Glomerular endothelial cell (primary cell): ENCODE measurements around the gene MSX2. TPM values are rescaled to one million over a fixed set of nuclear protein-coding genes. Genes with fewer than 3 reads are reported as not detected.

Experiments
- DNase-seq: peaks from one replicate; pipeline ENCODE4 v3.0.0-alpha.2; 2011; ENCODE audit warnings: low read depth, low spot score; ENCODE audit errors: extremely low read depth
- total RNA-seq: library from RNA; depleted of rRNA; stranded (reverse); fragments of >200 nt; gene quantifications from 2 replicates; pipeline ENCODE4 v1.2.3, GENCODE V29; 2015

Gene MSX2
- total RNA-seq = 0.53 and 0.87 TPM in 2 replicates

- DNase-seq = no peak
Observed at GRCh38 chr5:174724484-174725260, at the start of gene MSX2. TSS of gene MSX2 (plus strand) at chr5:174724582. CDS start at chr5:174724660, 78 bp downstream.

- no peak for DNase-seq
Observed at GRCh38 chr5:174675110-174675509, 49.3 kb upstream of the MSX2 start.

- no peak for DNase-seq
Observed at GRCh38 chr5:174675916-174676315, 48.5 kb upstream of the MSX2 start.

DNA sequence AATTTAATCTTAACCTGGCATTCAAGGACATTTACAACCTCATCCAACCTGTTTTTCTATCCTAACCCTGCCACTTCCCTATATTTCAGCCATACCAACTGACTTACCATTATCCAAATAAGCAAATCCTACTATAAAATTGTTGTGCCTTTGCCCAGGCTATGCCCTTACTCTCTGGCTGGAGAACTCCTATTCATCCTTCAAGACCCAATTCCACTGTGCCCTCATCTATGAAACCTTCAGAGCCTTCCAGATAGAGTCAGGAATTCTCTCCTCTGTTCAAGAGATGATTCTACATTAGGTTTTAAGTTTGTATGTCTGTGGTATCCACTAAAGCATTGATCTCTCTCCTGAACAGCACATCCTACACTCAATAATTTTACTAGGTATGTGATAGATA is 46.3 kb upstream of the MSX2 start:
- DNase-seq = no peak

- no peak for DNase-seq
Observed at GRCh38 chr5:174680901-174681565, 43.3 kb upstream of the MSX2 start.

DNA sequence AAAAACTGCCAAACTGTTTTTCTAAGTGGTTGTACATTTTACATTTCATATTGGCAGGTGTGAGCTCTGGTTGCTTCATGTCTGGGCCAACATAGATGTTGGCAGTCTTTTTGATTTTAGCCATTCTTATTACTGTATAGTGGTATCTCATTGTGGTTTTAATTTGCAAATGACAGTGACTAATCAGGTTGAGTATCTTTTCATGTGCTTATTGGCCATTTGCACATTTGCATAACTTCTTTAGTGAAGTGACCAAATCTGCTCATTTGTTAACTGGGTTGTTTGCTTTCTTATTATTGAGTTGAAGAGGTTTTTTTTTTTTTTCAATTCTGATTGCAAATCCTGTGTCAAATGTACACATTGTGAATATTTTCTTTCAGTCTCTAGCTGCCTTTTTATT is 36.9 kb upstream of the MSX2 start:
- no peak for DNase-seq

DNA sequence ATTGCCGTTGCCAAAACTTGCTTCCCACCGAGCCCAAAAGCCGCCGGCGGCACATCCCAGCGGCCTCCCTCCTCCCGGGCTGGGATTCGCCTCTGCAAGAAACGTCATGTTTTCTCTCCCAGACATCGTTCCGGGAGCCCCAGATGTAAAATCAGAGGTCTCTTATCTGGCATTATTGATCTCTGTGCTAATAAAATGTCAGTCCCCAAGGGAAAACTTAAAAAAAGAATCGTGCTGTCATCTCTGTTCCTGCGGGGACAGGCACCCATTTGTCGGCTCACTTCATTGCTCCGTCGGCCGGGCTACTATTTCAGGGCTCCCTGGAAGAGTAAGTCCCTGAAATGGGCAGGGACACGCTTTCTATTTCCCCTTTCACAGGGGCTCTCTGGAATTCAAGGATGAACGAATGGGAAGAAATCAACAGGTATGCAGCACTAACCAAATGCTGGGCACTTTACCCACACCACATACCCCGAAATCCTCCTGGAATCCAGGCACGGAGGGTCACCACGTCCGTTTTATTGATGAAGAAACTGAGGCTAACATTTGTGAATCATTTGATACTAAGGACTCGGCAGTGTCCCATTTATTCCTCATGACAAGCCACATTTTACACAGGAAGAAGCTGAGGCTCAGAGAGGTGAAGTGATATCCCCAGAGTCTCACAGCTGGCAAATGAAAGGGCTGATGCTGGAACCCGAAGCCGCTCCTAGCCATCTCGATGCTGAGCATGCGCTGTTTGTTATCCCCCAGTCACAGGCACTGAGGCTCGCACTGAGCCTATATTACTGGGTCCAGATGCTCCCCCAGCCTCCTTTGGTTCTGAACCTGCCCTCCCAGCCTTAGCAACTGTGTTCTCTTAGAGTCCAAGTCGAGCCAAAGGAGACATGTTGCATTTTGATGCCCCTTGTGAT is 35.7 kb upstream of the MSX2 start:
- DNase-seq = no peak

DNA sequence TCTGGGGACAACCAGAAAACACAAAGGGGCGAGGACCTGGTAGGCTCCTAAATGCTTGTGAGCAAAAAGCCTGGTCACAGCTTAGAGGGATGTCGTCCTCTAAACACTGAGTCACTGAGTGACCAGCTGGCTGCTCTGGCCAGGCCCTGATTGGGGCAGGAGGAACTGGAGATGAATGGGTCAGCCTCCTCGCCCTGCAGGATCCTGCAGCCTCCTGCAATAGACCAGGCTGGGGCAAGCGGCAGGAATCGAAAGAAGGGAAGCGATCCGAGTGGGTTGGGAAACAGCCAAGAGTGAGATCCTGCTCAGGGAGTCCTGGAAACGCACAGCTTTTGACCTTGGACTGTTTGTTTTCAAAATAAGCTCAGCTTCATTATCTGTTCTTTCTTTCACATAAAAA is 34.1 kb upstream of the MSX2 start:
- DNase-seq = no peak

DNA sequence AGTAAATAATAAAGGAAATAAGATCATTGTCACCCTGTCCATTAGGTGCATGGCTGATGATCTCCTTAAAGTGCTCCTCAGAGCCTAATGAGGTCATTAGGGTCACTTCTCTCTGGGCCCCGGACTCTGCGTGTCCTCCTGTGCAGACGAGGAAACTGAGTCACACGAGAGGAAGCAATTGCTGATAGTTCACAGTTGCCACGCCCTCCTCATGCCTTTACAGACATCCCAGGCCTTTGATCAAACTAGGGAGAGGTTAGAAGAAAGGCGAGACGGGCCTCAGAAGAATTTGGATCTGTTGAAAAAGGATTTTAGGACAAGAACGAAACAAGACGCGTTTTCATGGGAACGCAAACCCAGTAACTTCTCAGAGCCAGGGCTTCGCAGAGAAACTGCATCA is 32.0 kb upstream of the MSX2 start:
- DNase-seq = no peak

DNA sequence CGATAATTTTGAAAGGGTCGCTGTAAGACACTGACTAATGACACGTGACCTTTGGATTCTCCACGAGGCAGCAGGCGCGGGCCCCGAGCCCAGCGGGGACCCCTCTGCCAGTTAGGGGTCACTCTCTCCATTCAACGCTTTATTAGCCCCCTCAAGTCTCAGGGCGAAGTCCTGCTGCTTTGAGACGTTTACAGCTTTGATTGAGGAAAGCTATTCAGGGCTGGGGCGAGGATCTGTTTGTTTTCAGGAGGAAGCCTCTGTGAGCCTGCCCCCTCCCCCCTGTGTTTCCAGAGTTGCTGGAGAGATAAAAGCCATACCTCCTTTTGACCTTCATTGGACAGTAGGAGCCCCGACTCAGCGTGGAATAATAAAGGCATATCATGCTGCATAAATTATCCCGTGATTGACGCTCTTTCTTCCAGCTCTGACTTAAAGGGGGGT is 31.4 kb upstream of the MSX2 start:
- no peak for DNase-seq

GRCh38 chr5:174693697-174694385 is 30.5 kb upstream of the MSX2 start:
- DNase-seq = no peak

- DNase-seq = no peak
Observed at GRCh38 chr5:174694611-174695010, 29.8 kb upstream of the MSX2 start.

DNA sequence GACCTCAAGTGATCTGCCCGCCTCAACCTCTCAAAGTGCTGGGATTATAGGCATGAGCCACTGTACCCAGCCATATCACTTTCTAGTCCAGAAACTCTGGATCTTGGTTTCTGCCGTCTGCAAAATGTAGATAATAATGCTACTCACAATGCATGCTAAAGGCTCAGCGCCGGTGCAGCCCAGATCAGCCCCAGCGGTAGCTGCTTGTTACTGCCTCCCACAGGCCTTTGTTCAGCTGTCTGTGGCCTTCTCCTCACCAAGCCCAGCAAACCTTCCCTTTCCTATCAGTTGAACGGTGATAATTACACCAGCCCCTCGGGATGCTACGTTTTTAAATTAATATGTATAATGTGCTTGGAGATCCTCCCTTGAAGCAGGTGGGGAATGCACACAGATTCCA is 26.2 kb upstream of the MSX2 start:
- DNase-seq = no peak

DNA sequence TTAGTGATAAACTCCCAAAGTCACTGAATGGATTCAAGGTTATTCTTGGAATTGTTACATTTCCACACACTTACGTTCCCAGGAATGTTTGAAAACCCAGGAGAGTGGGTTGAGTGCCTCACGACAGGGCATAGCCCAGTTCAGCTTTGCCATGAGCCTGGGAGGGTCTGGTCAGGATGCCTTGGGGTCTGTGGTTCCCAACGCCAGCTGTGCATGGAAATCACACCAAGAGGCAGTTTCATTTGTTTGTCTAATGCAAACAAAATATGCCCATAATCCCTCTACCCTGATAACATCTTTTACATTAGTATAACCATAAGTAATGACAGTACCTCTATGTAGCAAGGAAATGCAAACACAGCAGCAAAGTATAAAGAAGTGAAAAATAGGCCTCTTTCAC is 25.3 kb upstream of the MSX2 start:
- DNase-seq = no peak

- DNase-seq = no peak
Observed at GRCh38 chr5:174706997-174707572, 17.3 kb upstream of the MSX2 start.

DNA sequence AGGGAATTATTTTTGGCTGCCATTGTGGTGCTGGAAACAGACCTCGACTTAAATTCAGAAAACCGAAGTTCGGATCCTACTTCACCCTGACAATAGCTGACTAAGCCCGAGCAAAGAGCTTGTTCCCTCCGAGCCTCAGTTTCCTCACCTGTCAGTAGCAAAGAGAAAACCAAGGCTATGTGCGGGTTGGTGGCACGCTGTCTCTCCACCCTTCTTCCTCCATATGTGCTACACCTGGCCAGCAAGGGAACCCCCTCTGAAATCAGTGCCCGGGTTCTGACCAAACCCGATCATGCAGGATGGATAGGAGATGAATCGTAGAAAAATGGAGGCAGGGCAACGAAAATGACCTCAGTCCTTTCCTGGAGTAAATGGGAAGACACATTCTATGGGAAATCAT is 16.7 kb upstream of the MSX2 start:
- no peak for DNase-seq

DNA sequence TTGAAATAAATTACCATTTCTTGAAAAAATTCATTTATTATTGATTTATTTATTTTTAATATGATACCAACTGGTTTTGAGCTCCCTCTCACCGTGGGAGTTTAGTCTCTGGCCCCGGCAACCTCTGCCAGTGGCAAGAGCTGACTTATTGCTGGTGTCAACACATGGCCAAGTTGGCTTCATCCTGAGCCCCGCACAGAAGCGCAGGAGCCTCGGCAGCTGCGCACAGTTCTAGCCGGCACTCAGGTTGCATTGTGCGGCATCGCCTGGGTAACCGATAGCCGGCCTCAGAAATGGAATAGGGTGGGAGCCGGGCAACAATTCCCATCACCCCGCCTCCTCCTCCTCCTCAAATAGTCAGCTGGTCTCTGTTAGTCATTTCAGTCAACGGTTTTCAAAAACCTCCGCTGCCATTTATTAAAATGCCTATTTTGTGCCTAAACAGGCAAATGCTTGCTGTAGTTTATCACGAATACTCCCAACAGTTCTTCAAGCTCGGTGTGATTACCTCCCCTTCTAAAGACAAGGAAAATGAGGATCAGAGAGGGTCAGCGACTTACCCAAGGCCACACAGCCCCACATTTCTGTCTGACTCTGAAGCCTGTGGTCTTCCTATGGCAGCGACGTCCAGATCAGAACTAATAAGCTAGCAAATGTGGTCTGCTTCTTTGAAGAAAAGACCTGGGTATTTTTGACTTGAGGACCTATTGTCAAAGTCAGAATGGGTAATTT is 15.7 kb upstream of the MSX2 start:
- DNase-seq = no peak

- DNase-seq = no peak
Observed at GRCh38 chr5:174714751-174715150, 9.6 kb upstream of the MSX2 start.

GRCh38 chr5:174715804-174716203 is 8.6 kb upstream of the MSX2 start:
- DNase-seq = no peak
